Measurements from ENCODE around the gene EVL. TPM values are rescaled to one million over a fixed set of nuclear protein-coding genes. Genes with fewer than 3 reads are reported as not detected.
A peak's percentile ranks its signal among the peaks of the same experiment; 100 is the strongest.
"Not testable (repeated sequence)": the region's sequence is repeated elsewhere in the genome, so short reads cannot be mapped to it uniquely, and the experiment has no call there.

The EVL gene
- polyA plus RNA-seq, 4 donors = 21.0 to 102 (median 31.8) TPM

DNA sequence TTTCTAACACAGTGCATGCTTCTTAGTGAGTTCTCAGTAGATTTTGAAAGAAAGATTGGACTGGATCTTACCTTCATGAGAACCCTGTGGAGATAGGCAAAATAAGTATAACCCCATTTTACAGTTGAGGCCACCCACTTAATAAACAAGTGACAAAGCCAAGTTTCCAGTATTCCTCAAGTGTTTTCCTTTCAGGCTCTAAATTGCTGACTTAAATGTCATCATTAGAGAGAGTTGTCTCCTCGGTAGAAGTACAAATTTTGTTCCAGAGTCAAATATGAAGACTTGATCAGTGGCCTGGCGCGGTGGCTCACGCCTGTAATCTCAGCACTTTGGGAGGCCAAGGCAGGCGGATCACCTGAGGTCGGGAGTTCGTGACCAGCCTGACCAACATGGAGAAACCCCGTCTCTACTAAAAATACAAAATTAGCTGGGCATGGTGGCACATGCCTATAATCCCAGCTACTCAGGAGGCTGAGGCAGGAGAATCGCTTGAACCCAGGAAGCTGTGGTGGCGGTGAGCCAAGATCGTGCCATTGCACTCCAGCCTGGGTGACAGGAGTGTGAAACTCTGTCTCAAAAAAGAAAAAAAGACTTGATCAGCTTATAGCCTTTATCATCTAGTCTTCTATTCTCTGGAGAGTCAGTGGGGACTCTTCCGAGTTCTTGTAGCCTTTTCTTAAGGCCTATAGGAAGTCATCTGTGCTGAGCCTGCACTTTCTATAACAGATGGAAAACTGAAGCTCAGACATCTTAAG, 708 bp upstream of the EVL start:
- not testable (repeated sequence) for H3K36me3 ChIP-seq (ENCODE audit: control insufficient read depth in 3 of 3, insufficient read depth in 2 of 3, low read depth in 1 of 3, low read length in 3 of 3); H3K27me3 ChIP-seq (ENCODE audit: control insufficient read depth in 3 of 3, insufficient read depth in 3 of 3, low read length in 3 of 3); H3K9me3 ChIP-seq (ENCODE audit: control insufficient read depth in 2 of 2, insufficient read depth in 1 of 2, low read depth in 1 of 2, low read length in 1 of 2); H3K4me1 ChIP-seq (ENCODE audit: control insufficient read depth in 3 of 3, insufficient read depth in 2 of 3, low read depth in 1 of 3, low read length in 2 of 3); FAIRE-seq; H3K4me3 ChIP-seq (ENCODE audit: low read depth in 1 of 3, low read length in 3 of 3); DNase-seq
- peak overlapping the region in 2 of 3 donors; percentile 22 to 91 for H3K27ac ChIP-seq (ENCODE audit: low read depth in 1 of 3, low read length in 2 of 3)
- WGBS, 3 donors = 69 to 82% (median 70%) methylated on average over 12 of the region's 12 CpGs

- Histone ChIP-seq H3K4me3 (ENCODE audit: low read depth in 1 of 3, low read length in 3 of 3) (peak overlapping the region in 2 of 3 donors; percentile 40 to 52), H3K36me3 (ENCODE audit: control insufficient read depth in 3 of 3, insufficient read depth in 2 of 3, low read depth in 1 of 3, low read length in 3 of 3) (peaks cover 0 to 5% (median 0%) of the 10 kb centered on the region in 3 donors), H3K9me3 (ENCODE audit: control insufficient read depth in 2 of 2, insufficient read depth in 1 of 2, low read depth in 1 of 2, low read length in 1 of 2) (no peaks in the 10 kb centered on the region), H3K27me3 (ENCODE audit: control insufficient read depth in 3 of 3, insufficient read depth in 3 of 3, low read length in 3 of 3) (no peaks in the 10 kb centered on the region), H3K4me1 (ENCODE audit: control insufficient read depth in 3 of 3, insufficient read depth in 2 of 3, low read depth in 1 of 3, low read length in 2 of 3) (peaks cover 0 to 2% (median 0%) of the 10 kb centered on the region in 3 donors), H3K27ac (ENCODE audit: low read depth in 1 of 3, low read length in 2 of 3) (peak overlapping the region in 2 of 3 donors; percentile 74 to 91)
- DNase-seq = peak in 1 of 2 donors; percentile 64
- FAIRE-seq = no peak
- 65 to 85% (median 70%) methylated on average over 10 of the region's 10 CpGs for WGBS, 3 donors
Observed at GRCh38 chr14:100065942-100066574, 836 bp downstream of the EVL start.

DNA sequence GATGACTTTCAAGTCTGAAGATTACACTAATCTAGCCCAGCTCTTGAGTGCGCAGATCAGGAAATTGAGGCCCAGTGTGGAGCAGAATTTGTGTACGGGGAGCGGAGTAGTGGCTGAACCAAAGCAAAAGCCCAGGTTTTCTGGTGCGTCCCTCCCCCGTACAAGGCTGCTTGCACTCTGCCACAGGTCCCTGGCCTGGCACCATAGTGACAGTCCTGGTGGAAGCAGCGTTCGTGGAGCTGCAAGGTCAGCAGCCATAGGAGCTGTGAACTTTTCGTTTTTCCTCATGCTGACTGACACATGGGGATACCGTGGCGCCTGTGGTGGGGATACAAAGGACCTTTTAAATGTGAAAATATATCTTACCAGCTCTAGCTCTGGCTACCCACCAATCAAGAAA, 1.7 kb downstream of the EVL start:
- Histone ChIP-seq H3K27me3 (ENCODE audit: control insufficient read depth in 3 of 3, insufficient read depth in 3 of 3, low read length in 3 of 3) (no peaks in the 10 kb centered on the region), H3K36me3 (ENCODE audit: control insufficient read depth in 3 of 3, insufficient read depth in 2 of 3, low read depth in 1 of 3, low read length in 3 of 3) (peaks cover 0 to 5% (median 0%) of the 10 kb centered on the region in 3 donors), H3K27ac (ENCODE audit: low read depth in 1 of 3, low read length in 2 of 3) (peak overlapping the region in 2 of 3 donors; percentile 63 to 88), H3K4me1 (ENCODE audit: control insufficient read depth in 3 of 3, insufficient read depth in 2 of 3, low read depth in 1 of 3, low read length in 2 of 3) (peaks cover 0 to 2% (median 0%) of the 10 kb centered on the region in 3 donors), H3K4me3 (ENCODE audit: low read depth in 1 of 3, low read length in 3 of 3) (peak overlapping the region in 2 of 3 donors; percentile 6 to 52), H3K9me3 (ENCODE audit: control insufficient read depth in 2 of 2, insufficient read depth in 1 of 2, low read depth in 1 of 2, low read length in 1 of 2) (no peaks in the 10 kb centered on the region)
- DNase-seq = no peak
- 68 to 79% (median 70%) methylated on average over 10 of the region's 10 CpGs for WGBS, 3 donors
- FAIRE-seq = no peak

- Histone ChIP-seq H3K36me3 (ENCODE audit: control insufficient read depth in 3 of 3, insufficient read depth in 2 of 3, low read depth in 1 of 3, low read length in 3 of 3) (peaks cover 0 to 5% (median 0%) of the 10 kb centered on the region in 3 donors), H3K9me3 (ENCODE audit: control insufficient read depth in 2 of 2, insufficient read depth in 1 of 2, low read depth in 1 of 2, low read length in 1 of 2) (no peaks in the 10 kb centered on the region), H3K27me3 (ENCODE audit: control insufficient read depth in 3 of 3, insufficient read depth in 3 of 3, low read length in 3 of 3) (no peaks in the 10 kb centered on the region), H3K4me1 (ENCODE audit: control insufficient read depth in 3 of 3, insufficient read depth in 2 of 3, low read depth in 1 of 3, low read length in 2 of 3) (peaks cover 0 to 2% (median 0%) of the 10 kb centered on the region in 3 donors), H3K4me3 (ENCODE audit: low read depth in 1 of 3, low read length in 3 of 3) (peak overlapping the region in 2 of 3 donors; percentile 32 to 52), H3K27ac (ENCODE audit: low read depth in 1 of 3, low read length in 2 of 3) (peak overlapping the region in 2 of 3 donors; percentile 57 to 88)
- no peak for FAIRE-seq
- no peak for DNase-seq
- 67 to 79% (median 74%) methylated on average over 6 of the region's 6 CpGs for WGBS, 3 donors
Observed at GRCh38 chr14:100067481-100067880, 2.3 kb downstream of the EVL start.

GRCh38 chr14:100067971-100068959, 3.0 kb downstream of the EVL start:
- no peak for FAIRE-seq

GRCh38 chr14:100069161-100069800, 4.1 kb downstream of the EVL start:
- Histone ChIP-seq H3K4me3 (ENCODE audit: low read depth in 1 of 3, low read length in 3 of 3) (peak overlapping the region in 1 of 3 donors; percentile 45), H3K27ac (ENCODE audit: low read depth in 1 of 3, low read length in 2 of 3) (peak overlapping the region in 2 of 3 donors; percentile 66 to 88), H3K9me3 (ENCODE audit: control insufficient read depth in 2 of 2, insufficient read depth in 1 of 2, low read depth in 1 of 2, low read length in 1 of 2) (no peaks in the 10 kb centered on the region), H3K36me3 (ENCODE audit: control insufficient read depth in 3 of 3, insufficient read depth in 2 of 3, low read depth in 1 of 3, low read length in 3 of 3) (peaks cover 0 to 9% (median 0%) of the 10 kb centered on the region in 3 donors), H3K4me1 (ENCODE audit: control insufficient read depth in 3 of 3, insufficient read depth in 2 of 3, low read depth in 1 of 3, low read length in 2 of 3) (no peaks in the 10 kb centered on the region), H3K27me3 (ENCODE audit: control insufficient read depth in 3 of 3, insufficient read depth in 3 of 3, low read length in 3 of 3) (no peaks in the 10 kb centered on the region)
- 79 to 87% (median 80%) methylated on average over 9 of the region's 9 CpGs for WGBS, 3 donors
- no peak for DNase-seq
- no peak for FAIRE-seq

More at GRCh38 chr14:100067971-100068959, 3.0 kb downstream of the EVL start:
- Histone ChIP-seq H3K9me3 (ENCODE audit: control insufficient read depth in 2 of 2, insufficient read depth in 1 of 2, low read depth in 1 of 2, low read length in 1 of 2) (no peaks in the 10 kb centered on the region), H3K27me3 (ENCODE audit: control insufficient read depth in 3 of 3, insufficient read depth in 3 of 3, low read length in 3 of 3) (no peaks in the 10 kb centered on the region), H3K4me1 (ENCODE audit: control insufficient read depth in 3 of 3, insufficient read depth in 2 of 3, low read depth in 1 of 3, low read length in 2 of 3) (no peaks in the 10 kb centered on the region), H3K27ac (ENCODE audit: low read depth in 1 of 3, low read length in 2 of 3) (peak overlapping the region in 2 of 3 donors; percentile 57 to 88), H3K4me3 (ENCODE audit: low read depth in 1 of 3, low read length in 3 of 3) (peak overlapping the region in 1 of 3 donors; percentile 52), H3K36me3 (ENCODE audit: control insufficient read depth in 3 of 3, insufficient read depth in 2 of 3, low read depth in 1 of 3, low read length in 3 of 3) (peaks cover 0 to 9% (median 0%) of the 10 kb centered on the region in 3 donors)
- 59 to 74% (median 66%) methylated on average over 18 of the region's 18 CpGs for WGBS, 3 donors
- DNase-seq = peak in 1 of 2 donors; percentile 69

- no peak for DNase-seq
- peak overlapping the region in 2 of 3 donors; percentile 14 to 88 for H3K27ac ChIP-seq (ENCODE audit: low read depth in 1 of 3, low read length in 2 of 3)
- H3K4me1 ChIP-seq (ENCODE audit: control insufficient read depth in 3 of 3, insufficient read depth in 2 of 3, low read depth in 1 of 3, low read length in 2 of 3) = no peaks in the 10 kb centered on the region
- peaks cover 0 to 13% (median 0%) of the 10 kb centered on the region in 3 donors for H3K36me3 ChIP-seq (ENCODE audit: control insufficient read depth in 3 of 3, insufficient read depth in 2 of 3, low read depth in 1 of 3, low read length in 3 of 3)
- no peak for FAIRE-seq
- 82 to 86% (median 82%) methylated on average over 11 of the region's 11 CpGs for WGBS, 3 donors
- H3K27me3 ChIP-seq (ENCODE audit: control insufficient read depth in 3 of 3, insufficient read depth in 3 of 3, low read length in 3 of 3) = no peaks in the 10 kb centered on the region
- no peaks in the 10 kb centered on the region for H3K9me3 ChIP-seq (ENCODE audit: control insufficient read depth in 2 of 2, insufficient read depth in 1 of 2, low read depth in 1 of 2, low read length in 1 of 2)
- H3K4me3 ChIP-seq (ENCODE audit: low read depth in 1 of 3, low read length in 3 of 3) = peak overlapping the region in 1 of 3 donors; percentile 33
Observed at GRCh38 chr14:100070310-100070709, 5.1 kb downstream of the EVL start.
